Measurements from ENCODE around the gene GABRG3. TPM values are rescaled to one million over a fixed set of nuclear protein-coding genes. Genes with fewer than 3 reads are reported as not detected.

The GABRG3 gene
- total and polyA plus RNA-seq, 4 donors = 0.02 to 0.19 TPM; not detected in 2

DNA sequence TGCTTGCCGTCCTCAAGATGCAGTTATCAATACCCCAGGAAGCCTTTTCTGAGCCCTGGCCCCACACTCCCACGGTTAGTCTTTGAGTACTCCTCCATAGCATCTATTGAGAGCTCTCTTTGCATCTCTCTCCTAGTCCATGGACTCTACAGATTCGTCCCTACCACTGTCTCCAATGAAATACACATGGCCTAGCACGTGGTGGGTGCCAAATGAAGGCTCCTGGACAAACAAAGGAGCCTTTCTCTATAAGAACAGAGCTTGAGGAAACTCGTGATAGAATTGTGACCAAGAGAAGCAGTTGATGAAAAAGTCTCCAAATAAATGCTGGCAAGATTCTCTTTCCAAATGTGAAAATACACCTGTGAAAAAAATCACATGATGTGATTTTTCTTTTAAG lies 166.1 kb downstream of the GABRG3 start:
- TF ChIP-seq, protein P1, sequence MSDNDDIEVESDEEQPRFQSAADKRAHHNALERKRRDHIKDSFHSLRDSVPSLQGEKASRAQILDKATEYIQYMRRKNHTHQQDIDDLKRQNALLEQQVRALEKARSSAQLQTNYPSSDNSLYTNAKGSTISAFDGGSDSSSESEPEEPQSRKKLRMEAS (IDR thresholded peaks at IDR 0.05) = no peak
- no peak for TF ChIP-seq RAD21 (IDR thresholded peaks at IDR 0.05)
- TF ChIP-seq JUND (IDR thresholded peaks at IDR 0.05) = no peak
- TF ChIP-seq NR2F2 (IDR thresholded peaks at IDR 0.05) = no peak
- TF ChIP-seq HNF4A (conservative IDR thresholded peaks at IDR 0.05) = no peak
- TF ChIP-seq, protein P2, sequence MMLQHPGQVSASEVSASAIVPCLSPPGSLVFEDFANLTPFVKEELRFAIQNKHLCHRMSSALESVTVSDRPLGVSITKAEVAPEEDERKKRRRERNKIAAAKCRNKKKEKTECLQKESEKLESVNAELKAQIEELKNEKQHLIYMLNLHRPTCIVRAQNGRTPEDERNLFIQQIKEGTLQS (IDR thresholded peaks at IDR 0.05) = no peak
- TF ChIP-seq EGR1 (IDR thresholded peaks at IDR 0.05; ENCODE audit: low read depth in 2 of 2) = no peak
- TF ChIP-seq GABPA (IDR thresholded peaks at IDR 0.05 in 1 of 2, conservative IDR thresholded peaks at IDR 0.05 in 1 of 2) = no peak
- TF ChIP-seq, protein P3, sequence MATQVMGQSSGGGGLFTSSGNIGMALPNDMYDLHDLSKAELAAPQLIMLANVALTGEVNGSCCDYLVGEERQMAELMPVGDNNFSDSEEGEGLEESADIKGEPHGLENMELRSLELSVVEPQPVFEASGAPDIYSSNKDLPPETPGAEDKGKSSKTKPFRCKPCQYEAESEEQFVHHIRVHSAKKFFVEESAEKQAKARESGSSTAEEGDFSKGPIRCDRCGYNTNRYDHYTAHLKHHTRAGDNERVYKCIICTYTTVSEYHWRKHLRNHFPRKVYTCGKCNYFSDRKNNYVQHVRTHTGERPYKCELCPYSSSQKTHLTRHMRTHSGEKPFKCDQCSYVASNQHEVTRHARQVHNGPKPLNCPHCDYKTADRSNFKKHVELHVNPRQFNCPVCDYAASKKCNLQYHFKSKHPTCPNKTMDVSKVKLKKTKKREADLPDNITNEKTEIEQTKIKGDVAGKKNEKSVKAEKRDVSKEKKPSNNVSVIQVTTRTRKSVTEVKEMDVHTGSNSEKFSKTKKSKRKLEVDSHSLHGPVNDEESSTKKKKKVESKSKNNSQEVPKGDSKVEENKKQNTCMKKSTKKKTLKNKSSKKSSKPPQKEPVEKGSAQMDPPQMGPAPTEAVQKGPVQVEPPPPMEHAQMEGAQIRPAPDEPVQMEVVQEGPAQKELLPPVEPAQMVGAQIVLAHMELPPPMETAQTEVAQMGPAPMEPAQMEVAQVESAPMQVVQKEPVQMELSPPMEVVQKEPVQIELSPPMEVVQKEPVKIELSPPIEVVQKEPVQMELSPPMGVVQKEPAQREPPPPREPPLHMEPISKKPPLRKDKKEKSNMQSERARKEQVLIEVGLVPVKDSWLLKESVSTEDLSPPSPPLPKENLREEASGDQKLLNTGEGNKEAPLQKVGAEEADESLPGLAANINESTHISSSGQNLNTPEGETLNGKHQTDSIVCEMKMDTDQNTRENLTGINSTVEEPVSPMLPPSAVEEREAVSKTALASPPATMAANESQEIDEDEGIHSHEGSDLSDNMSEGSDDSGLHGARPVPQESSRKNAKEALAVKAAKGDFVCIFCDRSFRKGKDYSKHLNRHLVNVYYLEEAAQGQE (IDR thresholded peaks at IDR 0.05) = no peak
- TF ChIP-seq RXRA (IDR thresholded peaks at IDR 0.05) = no peak
- TF ChIP-seq FOXA2 (IDR thresholded peaks at IDR 0.05) = no peak
- TF ChIP-seq, protein P4, sequence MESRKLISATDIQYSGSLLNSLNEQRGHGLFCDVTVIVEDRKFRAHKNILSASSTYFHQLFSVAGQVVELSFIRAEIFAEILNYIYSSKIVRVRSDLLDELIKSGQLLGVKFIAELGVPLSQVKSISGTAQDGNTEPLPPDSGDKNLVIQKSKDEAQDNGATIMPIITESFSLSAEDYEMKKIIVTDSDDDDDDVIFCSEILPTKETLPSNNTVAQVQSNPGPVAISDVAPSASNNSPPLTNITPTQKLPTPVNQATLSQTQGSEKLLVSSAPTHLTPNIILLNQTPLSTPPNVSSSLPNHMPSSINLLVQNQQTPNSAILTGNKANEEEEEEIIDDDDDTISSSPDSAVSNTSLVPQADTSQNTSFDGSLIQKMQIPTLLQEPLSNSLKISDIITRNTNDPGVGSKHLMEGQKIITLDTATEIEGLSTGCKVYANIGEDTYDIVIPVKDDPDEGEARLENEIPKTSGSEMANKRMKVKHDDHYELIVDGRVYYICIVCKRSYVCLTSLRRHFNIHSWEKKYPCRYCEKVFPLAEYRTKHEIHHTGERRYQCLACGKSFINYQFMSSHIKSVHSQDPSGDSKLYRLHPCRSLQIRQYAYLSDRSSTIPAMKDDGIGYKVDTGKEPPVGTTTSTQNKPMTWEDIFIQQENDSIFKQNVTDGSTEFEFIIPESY (IDR thresholded peaks at IDR 0.05) = no peak
- no peak for TF ChIP-seq HNF4G (IDR thresholded peaks at IDR 0.05)
- TF ChIP-seq TAF1 (conservative IDR thresholded peaks at IDR 0.05) = no peak
- TF ChIP-seq FOXA1 (IDR thresholded peaks at IDR 0.05) = no peak
- no peak for TF ChIP-seq SP1 (IDR thresholded peaks at IDR 0.05)
- TF ChIP-seq YY1 (IDR thresholded peaks at IDR 0.05) = no peak
- TF ChIP-seq, protein P5, sequence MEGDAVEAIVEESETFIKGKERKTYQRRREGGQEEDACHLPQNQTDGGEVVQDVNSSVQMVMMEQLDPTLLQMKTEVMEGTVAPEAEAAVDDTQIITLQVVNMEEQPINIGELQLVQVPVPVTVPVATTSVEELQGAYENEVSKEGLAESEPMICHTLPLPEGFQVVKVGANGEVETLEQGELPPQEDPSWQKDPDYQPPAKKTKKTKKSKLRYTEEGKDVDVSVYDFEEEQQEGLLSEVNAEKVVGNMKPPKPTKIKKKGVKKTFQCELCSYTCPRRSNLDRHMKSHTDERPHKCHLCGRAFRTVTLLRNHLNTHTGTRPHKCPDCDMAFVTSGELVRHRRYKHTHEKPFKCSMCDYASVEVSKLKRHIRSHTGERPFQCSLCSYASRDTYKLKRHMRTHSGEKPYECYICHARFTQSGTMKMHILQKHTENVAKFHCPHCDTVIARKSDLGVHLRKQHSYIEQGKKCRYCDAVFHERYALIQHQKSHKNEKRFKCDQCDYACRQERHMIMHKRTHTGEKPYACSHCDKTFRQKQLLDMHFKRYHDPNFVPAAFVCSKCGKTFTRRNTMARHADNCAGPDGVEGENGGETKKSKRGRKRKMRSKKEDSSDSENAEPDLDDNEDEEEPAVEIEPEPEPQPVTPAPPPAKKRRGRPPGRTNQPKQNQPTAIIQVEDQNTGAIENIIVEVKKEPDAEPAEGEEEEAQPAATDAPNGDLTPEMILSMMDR (IDR thresholded peaks at IDR 0.05; ENCODE audit: low read depth, low read length, missing input control) = no peak
- DNase-seq (ENCODE audit: low spot score) = no peak
- 38% methylated on average over 5 of the region's 5 CpGs for WGBS
- H3K4me3 ChIP-seq (ENCODE audit: low read depth in 1 of 3, low read length in 3 of 3) = no peak overlapping the region
- no peaks in the 10 kb centered on the region for H3K36me3 ChIP-seq (ENCODE audit: control insufficient read depth in 4 of 4, insufficient read depth in 3 of 4, low read depth in 1 of 4, low read length in 3 of 4)
- H3K4me1 ChIP-seq (ENCODE audit: control insufficient read depth in 4 of 4, insufficient read depth in 4 of 4, low read length in 3 of 4) = no peaks in the 10 kb centered on the region
- peaks cover 0 to 3% (median 0%) of the 10 kb centered on the region in 4 donors for H3K27me3 ChIP-seq (ENCODE audit: control insufficient read depth in 4 of 4, insufficient read depth in 4 of 4, low read length in 3 of 4)
- H3K27ac ChIP-seq (ENCODE audit: low read depth in 1 of 2, low read length in 2 of 2) = no peak overlapping the region
- no peaks in the 10 kb centered on the region for H3K9me3 ChIP-seq (ENCODE audit: control insufficient read depth in 4 of 4, low read length in 3 of 4)
- H3K9ac ChIP-seq (ENCODE audit: low read depth in 1 of 2, low read length in 2 of 2) = no peak overlapping the region

Measured in liver (tissue), 9 donors.